NCI-H1092 treated with DMSO at 0.1 percent for 48 hours (cell line): ENCODE results near the gene ARSA.
A peak's percentile ranks its signal among the peaks of the same experiment; 100 is the strongest.

Source experiments
- DNase-seq: peaks from one replicate; lab custom pipeline; 2025; lab: John Stamatoyannopoulos, UW

Gene ARSA

GRCh38 chr22:50579752-50580151 lies 48.2 kb downstream of the ARSA start:
- DNase-seq = no peak

GRCh38 chr22:50578776-50579310 lies 49.1 kb downstream of the ARSA start:
- DNase-seq = no peak

- DNase-seq = no peak
These were observed 49.8 kb downstream of the ARSA start, which contains the start of gene CPT1B for GRCh38 chr22:50577987-50578775. TSS of gene CPT1B (minus strand) at chr22:50578427. CDS start at chr22:50577915, 512 bp downstream.

- no peak for DNase-seq
These were observed 50.3 kb downstream of the ARSA start for GRCh38 chr22:50577697-50577986.

- no peak for DNase-seq
These were observed 50.9 kb downstream of the ARSA start for GRCh38 chr22:50576806-50577696.

- peak; percentile 1 for DNase-seq
These were observed 51.9 kb downstream of the ARSA start for GRCh38 chr22:50576070-50576469.

GRCh38 chr22:50575426-50575941 lies 52.5 kb downstream of the ARSA start:
- no peak for DNase-seq
